ENCODE data around the gene ATXN2L. TPM values are rescaled to one million over a fixed set of nuclear protein-coding genes. Genes with fewer than 3 reads are reported as not detected.
"Not testable (repeated sequence)": the region's sequence is repeated elsewhere in the genome, so short reads cannot be mapped to it uniquely, and the experiment has no call there.

ATXN2L gene
- total RNA-seq, 1 donor from 2014 or later = 162 TPM

GRCh38 chr16:28837672-28838557, 15.1 kb downstream of the ATXN2L start:
- no peak for DNase-seq (ENCODE audit: low spot score)

- DNase-seq (ENCODE audit: low spot score) = no peak
These were observed 15.7 kb downstream of the ATXN2L start for GRCh38 chr16:28838558-28838918.

- DNase-seq (ENCODE audit: low spot score) = no peak
These were observed 16.3 kb downstream of the ATXN2L start for GRCh38 chr16:28839004-28839639.

GRCh38 chr16:28839899-28840298, 17.1 kb downstream of the ATXN2L start:
- no peak for DNase-seq (ENCODE audit: low spot score)

GRCh38 chr16:28842696-28843095, 19.9 kb downstream of the ATXN2L start:
- no peak for DNase-seq (ENCODE audit: low spot score)

GRCh38 chr16:28843766-28844165, 21.0 kb downstream of the ATXN2L start:
- no peak for DNase-seq (ENCODE audit: low spot score)

GRCh38 chr16:28844226-28844885, 21.6 kb downstream of the ATXN2L start:
- no peak for DNase-seq (ENCODE audit: low spot score)

- peak; percentile 61 for DNase-seq (ENCODE audit: low spot score)
These were observed 22.5 kb downstream of the ATXN2L start for GRCh38 chr16:28845293-28845692.

GRCh38 chr16:28845761-28846079, 22.9 kb downstream of the ATXN2L start:
- DNase-seq (ENCODE audit: low spot score) = no peak

- DNase-seq (ENCODE audit: low spot score) = peak; percentile 98
These were observed 23.5 kb downstream of the ATXN2L start, which contains the start of gene TUFM for GRCh38 chr16:28846080-28846932. Gene TUFM, minus strand, starts transcription at chr16:28846348. Its CDS starts 79 bp downstream, at chr16:28846269.

GRCh38 chr16:28846933-28847273, 24.1 kb downstream of the ATXN2L start:
- no peak for DNase-seq (ENCODE audit: low spot score)

GRCh38 chr16:28858421-28858820, 35.6 kb downstream of the ATXN2L start:
- no peak for DNase-seq (ENCODE audit: low spot score)

- DNase-seq (ENCODE audit: low spot score) = no peak
These were observed 36.5 kb downstream of the ATXN2L start for GRCh38 chr16:28859326-28859725.

GRCh38 chr16:28863929-28864793, 41.4 kb downstream of the ATXN2L start:
- DNase-seq (ENCODE audit: low spot score) = no peak

GRCh38 chr16:28865001-28865688, 42.3 kb downstream of the ATXN2L start:
- no peak for DNase-seq (ENCODE audit: low spot score)

- DNase-seq (ENCODE audit: low spot score) = no peak
These were observed 43.1 kb downstream of the ATXN2L start for GRCh38 chr16:28865722-28866453.

- DNase-seq (ENCODE audit: low spot score) = no peak
These were observed 43.6 kb downstream of the ATXN2L start for GRCh38 chr16:28866454-28866804.

GRCh38 chr16:28867241-28867640, 44.4 kb downstream of the ATXN2L start:
- no peak for DNase-seq (ENCODE audit: low spot score)

GRCh38 chr16:28867646-28868045, 44.8 kb downstream of the ATXN2L start:
- not testable (repeated sequence) for DNase-seq (ENCODE audit: low spot score)

GRCh38 chr16:28869201-28869600, 46.4 kb downstream of the ATXN2L start:
- DNase-seq (ENCODE audit: low spot score) = no peak
